HG02884 (cell line): ENCODE measurements around the gene HOPX.
"Not testable (repeated sequence)": the region's sequence is repeated elsewhere in the genome, so short reads cannot be mapped to it uniquely, and the experiment has no call there.

ENCODE experiments used
- ATAC-seq: cut with Tn5 transposase; IDR thresholded peaks from one replicate; pipeline ENCODE4 v1.9.1; 2021; ENCODE audit warnings: mild to moderate bottlenecking, moderate library complexity; ENCODE audit not compliant: unreplicated experiment

HOPX gene

GRCh38 chr4:56655627-56656345, 25.3 kb downstream of the HOPX start:
- ATAC-seq, result no peak

GRCh38 chr4:56655209-56655626, 25.9 kb downstream of the HOPX start:
- no peak for ATAC-seq

- ATAC-seq, result no peak
Measured at GRCh38 chr4:56654238-56654632, 26.9 kb downstream of the HOPX start.

GRCh38 chr4:56653461-56654237, 27.4 kb downstream of the HOPX start:
- ATAC-seq, result no peak

- no peak for ATAC-seq
Measured at GRCh38 chr4:56652196-56652595, 28.9 kb downstream of the HOPX start.

GRCh38 chr4:56651056-56651350, 30.1 kb downstream of the HOPX start:
- no peak for ATAC-seq

- no peak for ATAC-seq
Measured at GRCh38 chr4:56650262-56651055, 30.6 kb downstream of the HOPX start.

- ATAC-seq, result no peak
Measured at GRCh38 chr4:56649445-56650261, 31.4 kb downstream of the HOPX start.

GRCh38 chr4:56648824-56649151, 32.3 kb downstream of the HOPX start:
- ATAC-seq, result no peak

GRCh38 chr4:56648021-56648823, 32.9 kb downstream of the HOPX start:
- no peak for ATAC-seq

GRCh38 chr4:56646341-56646740, 34.8 kb downstream of the HOPX start:
- ATAC-seq, result no peak

- no peak for ATAC-seq
Measured at GRCh38 chr4:56643596-56643995, 37.5 kb downstream of the HOPX start.

- ATAC-seq, result no peak
Measured at GRCh38 chr4:56641494-56642051, 39.5 kb downstream of the HOPX start.

GRCh38 chr4:56640621-56641493, 40.2 kb downstream of the HOPX start:
- ATAC-seq, result no peak

- no peak for ATAC-seq
Measured at GRCh38 chr4:56637791-56638190, 43.3 kb downstream of the HOPX start.

GRCh38 chr4:56637154-56637553, 43.9 kb downstream of the HOPX start:
- no peak for ATAC-seq

GRCh38 chr4:56634954-56635353, 46.1 kb downstream of the HOPX start:
- not testable (repeated sequence) for ATAC-seq

GRCh38 chr4:56633486-56633885, 47.6 kb downstream of the HOPX start:
- no peak for ATAC-seq
